OCI-LY3 (cell line): ENCODE results near the gene ZNF155.

Experiments used
- EZH2phosphoT487 ChIP-seq: fragments of 200-600 bp; shearing (Covaris generic); IDR thresholded peaks from 2 replicates; pipeline ENCODE4 v1.6.1; 2018; ENCODE audit warnings: antibody characterized with exemption, mixed run types, low read depth
- TF ChIP-seq, protein P1 (sequence below): fragments of 200-600, 300-600 bp; sonication (generic); IDR thresholded peaks from 2 replicates; pipeline ENCODE4 v1.5.1; 2014; ENCODE audit warnings: antibody characterized with exemption, low read length, low read depth

DNA sequence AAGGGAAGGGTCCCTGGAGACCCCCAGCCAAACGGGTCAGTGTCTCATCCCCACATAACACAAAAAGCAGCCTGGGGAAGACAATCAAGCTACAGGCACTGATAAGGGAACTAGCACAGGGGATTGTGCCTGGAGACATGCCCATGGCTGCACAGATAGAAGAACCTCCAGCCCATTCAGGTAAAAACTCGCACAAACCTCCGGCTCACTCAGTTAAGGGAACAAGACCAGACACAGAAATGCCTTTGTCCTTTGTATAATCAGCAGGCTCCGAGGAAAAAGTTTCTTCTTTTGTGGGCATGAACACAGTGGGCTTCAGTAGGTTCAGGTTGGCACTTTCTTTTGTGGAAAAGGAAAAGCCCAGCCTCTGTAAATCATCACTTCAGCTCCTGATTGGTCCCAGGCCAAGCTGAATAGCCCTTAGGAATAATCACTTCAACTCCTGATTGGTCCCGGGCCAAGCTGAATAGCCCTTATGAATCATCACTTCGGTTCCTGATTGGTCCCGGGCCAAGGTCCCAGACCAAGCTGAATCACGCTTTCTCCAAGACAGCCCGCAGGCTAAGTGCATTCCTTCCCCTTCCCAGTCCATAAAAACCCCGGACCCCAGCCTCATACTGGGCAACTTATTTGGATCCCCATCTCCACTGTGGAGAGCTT, 13.8 kb downstream of the ZNF155 start:
- TF ChIP-seq, protein P1, sequence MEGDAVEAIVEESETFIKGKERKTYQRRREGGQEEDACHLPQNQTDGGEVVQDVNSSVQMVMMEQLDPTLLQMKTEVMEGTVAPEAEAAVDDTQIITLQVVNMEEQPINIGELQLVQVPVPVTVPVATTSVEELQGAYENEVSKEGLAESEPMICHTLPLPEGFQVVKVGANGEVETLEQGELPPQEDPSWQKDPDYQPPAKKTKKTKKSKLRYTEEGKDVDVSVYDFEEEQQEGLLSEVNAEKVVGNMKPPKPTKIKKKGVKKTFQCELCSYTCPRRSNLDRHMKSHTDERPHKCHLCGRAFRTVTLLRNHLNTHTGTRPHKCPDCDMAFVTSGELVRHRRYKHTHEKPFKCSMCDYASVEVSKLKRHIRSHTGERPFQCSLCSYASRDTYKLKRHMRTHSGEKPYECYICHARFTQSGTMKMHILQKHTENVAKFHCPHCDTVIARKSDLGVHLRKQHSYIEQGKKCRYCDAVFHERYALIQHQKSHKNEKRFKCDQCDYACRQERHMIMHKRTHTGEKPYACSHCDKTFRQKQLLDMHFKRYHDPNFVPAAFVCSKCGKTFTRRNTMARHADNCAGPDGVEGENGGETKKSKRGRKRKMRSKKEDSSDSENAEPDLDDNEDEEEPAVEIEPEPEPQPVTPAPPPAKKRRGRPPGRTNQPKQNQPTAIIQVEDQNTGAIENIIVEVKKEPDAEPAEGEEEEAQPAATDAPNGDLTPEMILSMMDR, result no peak
- no peak for TF ChIP-seq EZH2phosphoT487
